GF-D8 (cell line): Measurements from ENCODE around the gene DSCAM.

ENCODE experiments used
- DNase-seq: peaks from one replicate; lab custom pipeline; 2025; lab: John Stamatoyannopoulos, UW

DSCAM gene

DNA sequence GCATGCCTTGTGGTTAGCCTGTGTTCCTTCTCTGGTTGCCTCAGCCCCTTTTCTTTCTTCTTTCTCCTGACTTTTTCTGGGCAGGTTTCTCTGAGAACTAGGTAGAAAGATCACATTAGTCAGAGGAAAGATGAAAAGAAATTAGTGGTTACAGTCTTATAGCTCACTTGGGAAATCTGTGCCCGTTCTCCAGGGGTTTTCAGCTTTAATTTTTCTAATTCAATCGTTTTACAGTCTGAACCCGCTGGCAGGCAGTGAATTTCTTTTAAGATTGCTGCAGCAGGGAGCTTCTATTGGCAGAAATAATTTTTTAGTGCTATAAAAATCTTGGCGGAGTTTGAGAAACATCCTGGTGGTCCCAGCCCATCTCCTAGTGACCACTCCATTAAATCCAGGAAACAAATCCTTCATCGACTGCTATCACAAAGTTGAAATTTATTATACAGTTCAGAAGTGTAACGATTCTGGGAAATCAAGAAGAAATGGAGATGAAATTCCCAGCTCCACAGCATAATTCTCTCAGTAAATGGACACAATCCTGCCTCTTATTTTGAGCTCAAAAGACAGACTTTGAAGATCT lies 866.6 kb downstream of the DSCAM start:
- DNase-seq, result no peak

DNA sequence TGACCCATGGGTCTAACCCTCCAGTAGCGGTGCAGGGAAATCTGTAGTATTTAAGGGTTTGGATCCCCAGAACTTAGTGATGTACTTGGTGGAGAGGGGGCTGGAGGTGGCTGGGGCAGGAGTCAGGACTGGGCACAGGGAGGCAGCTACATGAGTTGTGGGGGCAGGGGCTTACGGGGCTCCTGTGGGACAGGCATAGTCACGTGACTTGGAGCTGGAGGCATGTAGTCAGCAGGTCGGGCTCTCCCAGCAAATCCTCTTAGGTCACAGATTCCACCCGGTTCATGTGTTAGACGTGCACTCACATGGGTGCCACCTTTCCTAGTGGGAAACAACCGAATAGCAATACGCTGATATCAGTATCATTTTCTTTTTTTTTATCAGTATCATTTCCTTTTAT lies 867.6 kb downstream of the DSCAM start:
- no peak for DNase-seq

DNA sequence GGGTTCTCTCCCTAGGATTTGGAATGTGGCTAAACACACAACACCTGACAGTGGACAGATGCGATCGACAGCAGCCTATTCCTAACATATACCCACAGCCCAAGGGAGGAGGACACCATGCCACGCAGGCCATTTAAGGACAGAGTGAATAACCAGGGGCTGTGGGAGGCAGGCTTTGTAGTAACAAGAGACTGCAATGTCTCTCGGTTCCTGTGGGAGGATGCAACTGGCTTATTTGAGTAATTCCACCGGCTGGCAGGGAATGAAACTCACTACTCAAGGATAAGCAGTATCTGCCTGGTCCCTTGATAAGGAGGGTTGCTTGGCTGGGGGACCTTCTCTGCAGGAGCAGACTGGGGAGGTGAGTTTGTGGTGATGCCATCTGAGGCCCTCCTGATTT lies 870.2 kb downstream of the DSCAM start:
- DNase-seq, result no peak

DNA sequence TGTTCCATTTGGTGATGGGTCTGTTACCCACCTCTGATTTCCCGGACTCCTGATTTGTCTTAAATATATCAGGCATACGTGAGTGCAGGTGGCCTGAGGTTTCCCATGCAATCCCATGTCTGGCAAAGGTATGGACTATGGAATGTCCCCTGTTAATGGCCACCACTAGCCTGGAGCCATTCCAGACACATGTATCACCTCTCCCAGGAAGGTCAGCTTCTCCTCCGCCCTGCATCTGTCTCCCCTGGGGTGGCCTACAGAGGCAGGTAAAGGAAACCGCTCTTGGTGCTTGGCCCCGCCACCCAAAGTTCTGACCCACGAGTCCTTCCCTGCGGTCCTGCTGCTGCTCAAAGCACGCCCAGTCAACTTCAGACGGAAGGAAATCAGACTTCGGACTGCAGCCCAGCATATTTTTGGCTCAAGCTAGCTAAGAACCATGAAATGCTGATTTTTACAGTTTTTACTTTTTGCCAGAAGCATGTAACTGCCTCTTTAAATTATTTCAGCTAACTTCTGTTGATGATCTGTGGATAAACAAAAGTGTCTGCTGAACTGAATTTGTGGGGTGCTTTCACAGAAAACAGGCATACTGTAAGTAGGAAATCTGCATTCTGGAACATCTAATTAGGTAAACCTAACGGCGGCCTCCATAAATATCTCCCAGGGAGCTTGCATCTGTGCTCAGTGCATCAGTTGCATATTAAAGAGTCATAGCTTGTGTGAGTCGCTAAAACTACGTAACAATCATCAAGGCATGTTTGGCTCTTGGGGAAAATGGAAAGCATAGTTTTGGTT lies 873.8 kb downstream of the DSCAM start:
- no peak for DNase-seq

DNA sequence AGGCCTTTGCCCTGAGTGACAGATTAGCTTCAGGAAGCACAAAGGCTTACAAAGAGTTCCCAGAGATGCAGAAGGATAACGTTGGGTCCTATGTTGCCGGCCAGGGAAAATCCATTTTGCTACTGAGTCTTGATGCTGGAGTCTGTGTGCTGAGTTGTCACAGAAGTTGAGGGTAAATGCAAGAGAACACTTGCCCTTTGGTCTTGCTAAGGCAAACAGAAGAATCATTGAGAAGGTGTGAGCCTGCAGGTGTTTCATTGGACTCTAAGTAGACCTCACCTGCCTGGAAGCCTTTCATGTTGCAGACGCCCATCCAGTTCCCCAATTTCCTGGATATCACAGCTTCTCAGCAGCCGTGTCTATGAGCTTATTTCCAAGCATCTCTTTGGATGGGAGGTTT lies 874.5 kb downstream of the DSCAM start:
- DNase-seq, result no peak

DNA sequence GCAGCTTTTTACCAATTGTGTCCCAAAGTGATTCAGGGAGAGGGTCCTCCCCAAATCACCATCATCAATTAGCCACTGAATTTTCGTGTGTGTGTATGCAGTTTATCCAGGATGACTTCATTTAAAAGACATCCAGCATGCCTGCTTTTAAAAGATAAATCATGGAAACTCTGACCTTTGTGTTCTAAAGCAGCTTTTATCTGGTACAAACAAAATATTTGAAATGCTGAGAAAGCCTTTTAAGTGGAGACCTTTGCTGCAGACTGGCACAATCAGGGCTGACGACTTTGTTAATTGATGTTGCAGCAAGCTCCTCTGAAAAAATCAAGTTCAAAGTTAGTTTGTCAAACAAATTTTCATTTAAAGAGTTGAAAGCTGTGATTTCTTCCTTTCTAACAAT lies 875.0 kb downstream of the DSCAM start:
- no peak for DNase-seq

DNA sequence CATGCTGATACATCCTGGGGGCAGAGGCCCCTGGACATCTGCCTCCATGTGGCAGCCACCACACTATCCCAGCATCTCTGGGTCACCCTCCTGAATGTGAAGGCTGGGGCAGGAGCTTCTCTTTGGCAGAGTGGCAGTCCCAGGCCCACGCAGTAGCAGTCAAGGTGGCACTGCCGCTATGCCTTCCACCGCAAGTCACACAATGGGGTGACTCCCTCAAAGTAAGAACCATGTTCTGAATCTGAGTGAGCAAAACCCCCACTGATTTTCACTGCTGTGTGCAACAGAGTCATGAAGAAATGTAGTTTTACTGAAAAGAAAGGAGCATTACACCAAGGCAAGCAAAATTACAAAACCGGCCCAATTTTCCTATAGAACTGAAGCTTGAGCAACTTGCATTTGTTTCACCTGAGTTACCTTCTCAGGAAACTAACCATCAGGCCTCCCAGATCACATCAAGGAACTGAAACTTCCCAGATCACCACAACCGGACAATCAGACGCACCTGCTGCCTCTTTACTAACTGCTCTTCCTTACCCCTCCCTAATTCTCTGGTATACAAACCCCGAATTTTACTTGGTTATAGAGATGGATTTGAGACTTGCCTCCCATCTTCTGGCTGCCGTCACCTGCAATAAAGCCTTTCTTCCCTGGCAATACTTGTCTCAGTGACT lies 877.1 kb downstream of the DSCAM start:
- DNase-seq, result no peak

DNA sequence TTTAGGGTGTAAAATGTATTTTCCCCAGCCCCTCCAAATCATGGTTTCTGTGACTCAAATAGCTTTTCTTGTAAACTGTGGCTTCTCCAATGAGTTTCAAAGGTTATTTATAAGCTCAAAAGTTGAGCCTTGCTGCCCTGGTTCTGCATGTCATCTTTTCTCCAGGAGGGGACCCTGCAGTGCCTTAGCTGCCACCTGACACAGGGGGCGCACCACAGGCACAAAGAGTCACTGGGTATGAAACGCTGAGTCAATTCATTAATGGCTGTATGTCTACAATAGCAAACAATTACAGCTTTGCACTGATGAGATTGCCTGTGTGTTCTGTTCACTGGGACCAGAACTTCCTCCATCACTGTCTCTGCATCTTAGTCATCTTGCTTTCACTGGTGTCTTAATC lies 878.9 kb downstream of the DSCAM start:
- DNase-seq, result no peak

DNA sequence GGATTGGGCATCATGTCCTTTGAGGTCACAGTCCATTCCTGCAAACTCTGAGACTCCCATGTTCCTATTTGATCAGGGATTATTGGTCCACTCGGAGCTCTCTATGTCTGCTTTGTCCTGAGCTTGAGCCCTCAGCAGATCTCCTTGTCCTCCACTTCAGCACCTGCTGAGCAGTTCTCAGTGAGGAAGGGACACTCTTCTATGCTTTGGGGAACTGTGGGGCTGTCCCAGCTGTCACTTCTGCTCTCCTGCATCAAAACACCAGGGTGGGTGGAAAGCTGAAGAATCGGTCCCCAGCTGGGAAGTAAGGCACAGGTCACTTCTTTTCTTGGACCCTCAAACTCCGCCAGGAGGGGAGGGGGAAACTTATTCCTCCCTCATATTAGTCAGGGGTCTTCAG lies 880.2 kb downstream of the DSCAM start:
- DNase-seq, result no peak

DNA sequence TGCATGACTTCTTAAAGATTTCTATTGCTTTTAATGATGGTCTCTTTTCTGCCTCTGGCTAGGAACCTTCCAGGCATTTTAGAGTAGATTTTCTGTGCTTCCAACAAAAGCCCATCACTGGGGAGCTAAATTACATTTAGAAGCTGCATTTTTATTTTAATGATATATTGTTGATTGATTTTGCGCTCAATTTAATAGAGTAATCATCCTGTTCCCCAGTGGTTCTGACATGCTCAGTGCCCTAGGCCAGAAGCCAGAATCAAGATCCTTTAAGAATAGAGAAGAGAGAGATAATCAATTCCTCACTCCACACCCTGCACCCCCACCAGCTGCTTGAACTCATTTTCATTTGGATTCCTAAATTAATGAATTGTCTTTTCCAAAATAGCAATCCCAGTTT lies 881.9 kb downstream of the DSCAM start:
- DNase-seq, result no peak

DNA sequence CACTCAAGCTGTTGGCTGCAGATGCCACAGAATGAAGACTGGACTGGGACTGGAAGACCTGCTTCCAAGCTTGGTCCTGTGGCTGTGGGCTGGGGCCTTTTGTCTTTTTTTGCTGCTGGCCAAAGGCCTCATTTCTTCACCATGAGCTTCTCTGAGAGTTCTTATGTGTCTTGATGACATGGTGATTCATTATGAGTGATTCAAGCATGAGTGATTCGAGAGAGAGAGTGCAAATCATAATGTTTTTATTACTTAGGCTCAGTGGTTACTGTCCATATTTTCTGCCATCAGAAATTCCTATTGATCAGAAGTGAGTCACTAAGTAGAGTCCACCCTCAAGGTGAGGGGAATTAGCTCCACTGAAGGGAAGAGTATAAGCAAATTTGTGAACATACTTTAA lies 885.7 kb downstream of the DSCAM start:
- DNase-seq, result no peak
